Measurements from ENCODE around the gene WDR31.
"Not testable (repeated sequence)": the region's sequence is repeated elsewhere in the genome, so short reads cannot be mapped to it uniquely, and the experiment has no call there.

The WDR31 gene

GRCh38 chr9:113368348-113368981 is 28.4 kb upstream of the WDR31 start:
- DNase-seq = no peak

- not testable (repeated sequence) for DNase-seq
Observed at GRCh38 chr9:113365652-113366051, 25.6 kb upstream of the WDR31 start.

DNA sequence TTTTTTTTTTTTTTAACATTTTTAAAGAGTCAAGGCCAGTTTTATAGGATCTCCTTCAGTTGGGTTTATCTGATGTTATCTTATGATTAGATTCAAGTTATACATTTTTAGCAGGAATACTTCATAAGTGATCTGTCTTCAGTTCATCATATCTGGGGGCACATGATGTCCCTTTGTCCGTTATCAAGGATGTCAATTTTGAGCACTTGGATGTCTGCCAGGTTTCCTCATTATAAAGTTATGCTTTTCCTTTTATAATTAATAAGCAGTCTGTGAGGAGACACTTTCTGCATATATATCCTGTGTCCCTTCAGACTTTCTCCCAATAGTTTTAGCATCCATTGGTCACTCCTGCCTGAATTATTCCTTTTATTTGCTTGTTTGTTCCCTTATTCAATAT is 24.9 kb upstream of the WDR31 start:
- no peak for DNase-seq

DNA sequence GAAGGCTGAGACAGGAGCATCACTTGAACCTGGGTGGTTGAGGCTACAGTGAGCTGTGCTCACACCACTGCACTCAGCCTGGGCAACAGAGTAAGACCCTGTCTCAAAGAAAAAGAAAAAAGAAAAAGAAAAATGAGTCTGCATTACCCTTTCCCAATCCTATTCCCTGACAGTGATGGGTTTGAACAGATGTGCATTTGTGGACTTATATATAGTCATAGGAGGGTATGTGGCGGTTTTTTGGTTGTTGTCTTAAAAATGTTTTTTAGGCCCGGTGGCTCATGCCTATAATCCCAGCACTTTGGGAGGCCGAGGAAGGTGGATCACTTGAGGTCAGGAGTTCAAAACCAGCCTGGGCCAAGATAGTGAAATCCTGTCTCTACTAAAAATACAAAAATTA is 23.3 kb upstream of the WDR31 start:
- DNase-seq = no peak

GRCh38 chr9:113361304-113362018 is 21.4 kb upstream of the WDR31 start:
- DNase-seq = peak; percentile 1

DNA sequence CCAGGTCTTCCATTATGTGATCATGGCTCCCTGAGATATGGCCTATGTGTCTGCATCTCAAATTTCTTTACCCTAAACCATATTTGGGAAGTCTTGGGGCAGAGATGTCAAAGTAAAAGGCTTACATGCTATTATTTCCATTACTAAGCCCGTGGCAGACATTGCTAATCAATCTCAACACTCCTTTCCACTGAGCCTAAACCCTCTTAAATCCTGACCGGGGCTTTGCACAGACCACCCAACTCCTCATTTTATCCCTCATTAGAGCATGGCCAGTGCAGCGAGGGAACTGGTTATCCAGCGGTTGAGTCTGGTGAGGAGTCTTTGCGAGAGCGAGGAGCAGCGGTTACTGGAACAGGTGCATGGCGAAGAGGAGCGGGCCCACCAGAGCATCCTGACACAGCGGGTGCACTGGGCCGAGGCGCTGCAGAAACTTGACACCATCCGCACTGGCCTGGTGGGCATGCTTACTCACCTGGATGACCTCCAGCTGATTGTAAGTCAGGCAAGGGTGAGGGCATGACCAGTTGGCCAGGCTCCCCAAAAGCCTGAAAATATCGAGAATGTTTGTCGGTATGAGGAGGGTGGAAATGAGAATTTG is 20.3 kb upstream of the WDR31 start:
- DNase-seq = no peak

- DNase-seq = no peak
Observed at GRCh38 chr9:113359385-113359784, 19.3 kb upstream of the WDR31 start.

DNA sequence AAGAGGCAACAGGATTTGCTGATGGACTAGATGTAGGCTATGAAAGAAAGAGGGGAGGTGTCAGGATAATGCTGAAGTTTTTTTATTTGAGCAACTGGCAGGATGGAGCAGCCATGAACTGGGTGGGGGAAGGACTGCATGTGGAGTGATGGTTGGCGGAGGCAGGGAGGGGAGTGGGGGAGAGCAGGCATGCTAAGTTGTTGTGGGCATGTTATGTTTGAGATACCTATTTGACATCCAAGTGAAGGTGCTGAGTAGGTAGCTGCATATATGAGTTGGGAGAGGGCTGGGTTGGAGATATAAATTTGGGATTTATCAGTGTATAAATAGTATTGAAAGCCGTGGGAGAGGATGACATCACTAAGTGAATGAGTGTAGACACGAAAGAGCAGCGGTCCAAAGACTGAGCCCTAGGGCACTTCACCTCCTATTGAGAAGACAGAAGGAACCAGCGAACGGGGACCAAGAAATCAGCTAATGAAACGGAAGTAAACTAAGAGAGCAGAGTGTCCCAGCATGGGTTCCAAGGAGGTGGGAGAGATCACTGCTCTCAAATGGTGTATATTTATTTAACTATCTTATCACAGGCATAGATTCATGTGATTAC is 16.7 kb upstream of the WDR31 start:
- no peak for DNase-seq

DNA sequence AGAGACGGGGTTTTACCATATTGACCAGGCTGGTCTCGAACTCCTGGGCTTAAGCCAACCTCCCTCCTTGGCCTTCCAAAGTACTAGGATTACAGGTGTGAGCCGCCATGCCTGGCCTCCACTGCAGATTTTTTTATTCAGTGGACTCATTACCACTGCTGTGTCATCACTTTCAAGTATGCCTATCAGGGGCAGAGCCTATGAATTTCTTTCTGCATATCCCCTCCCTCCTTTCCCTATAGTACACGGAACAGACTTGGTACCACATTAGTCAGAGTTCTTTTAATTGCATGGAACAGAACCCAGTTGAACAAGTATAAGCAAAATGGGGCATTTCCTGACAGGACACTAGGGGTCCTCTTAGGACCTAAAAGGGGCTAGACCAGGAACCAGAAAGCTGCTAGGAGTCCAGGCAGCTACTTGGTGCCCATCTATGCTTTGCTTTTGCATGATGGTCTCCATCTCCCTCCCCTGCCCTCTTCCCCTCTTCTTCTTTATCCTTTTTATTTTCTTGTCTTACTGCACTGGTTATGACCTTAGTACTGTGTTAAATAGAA is 15.0 kb upstream of the WDR31 start:
- DNase-seq = no peak

DNA sequence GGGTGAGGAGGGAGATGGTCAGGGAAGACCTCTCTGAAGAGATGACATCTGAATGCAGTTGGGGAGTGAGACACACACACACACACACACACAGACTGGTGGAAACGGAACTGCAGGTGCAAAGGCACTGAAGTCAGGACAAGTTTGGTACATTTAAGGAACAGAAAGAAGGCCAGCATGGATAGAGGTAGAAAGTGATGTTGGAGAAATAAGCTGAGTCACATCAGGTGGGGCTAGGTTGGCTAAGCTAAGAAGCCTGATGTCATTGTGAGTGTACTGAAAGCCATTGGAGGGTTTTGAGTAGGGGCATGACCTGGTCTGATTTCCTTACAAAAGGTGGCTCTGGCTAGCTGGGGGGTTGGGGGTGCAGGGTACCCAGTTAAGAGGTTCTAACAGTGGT is 12.3 kb upstream of the WDR31 start:
- no peak for DNase-seq

- no peak for DNase-seq
Observed at GRCh38 chr9:113352006-113352405, 11.9 kb upstream of the WDR31 start.

- DNase-seq = no peak
Observed at GRCh38 chr9:113350937-113351336, 10.9 kb upstream of the WDR31 start.

- no peak for DNase-seq
Observed at GRCh38 chr9:113350107-113350661, 10.1 kb upstream of the WDR31 start.

GRCh38 chr9:113349445-113350094 is 9.5 kb upstream of the WDR31 start, which contains the start of gene BSPRY:
BSPRY (plus strand) TSS chr9:113349541; CDS start chr9:113349580, 39 bp downstream.
- DNase-seq = no peak

- no peak for DNase-seq
Observed at GRCh38 chr9:113349066-113349444, 9.0 kb upstream of the WDR31 start.

- no peak for DNase-seq
Observed at GRCh38 chr9:113348437-113348836, 8.4 kb upstream of the WDR31 start.

- DNase-seq = no peak
Observed at GRCh38 chr9:113345671-113346070, 5.6 kb upstream of the WDR31 start.

DNA sequence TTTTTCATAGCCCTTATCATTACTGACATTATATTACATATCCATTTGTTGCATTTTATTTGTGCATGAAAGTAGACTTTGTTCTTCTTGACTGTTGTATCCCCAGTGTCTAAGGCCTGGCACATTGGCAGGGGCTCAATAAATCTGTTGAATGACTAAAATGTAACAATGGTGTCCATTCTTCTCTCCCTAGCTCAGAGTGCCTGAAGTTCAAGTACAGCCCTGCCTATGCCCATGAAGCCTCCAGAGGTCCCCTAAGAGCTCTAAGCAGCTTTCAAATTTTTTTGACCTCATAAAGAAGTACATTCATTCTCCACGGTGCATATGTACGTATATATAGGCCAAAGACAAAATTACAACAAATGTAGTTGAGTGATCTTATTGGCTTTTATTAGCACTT is 5.1 kb upstream of the WDR31 start:
- no peak for DNase-seq

DNA sequence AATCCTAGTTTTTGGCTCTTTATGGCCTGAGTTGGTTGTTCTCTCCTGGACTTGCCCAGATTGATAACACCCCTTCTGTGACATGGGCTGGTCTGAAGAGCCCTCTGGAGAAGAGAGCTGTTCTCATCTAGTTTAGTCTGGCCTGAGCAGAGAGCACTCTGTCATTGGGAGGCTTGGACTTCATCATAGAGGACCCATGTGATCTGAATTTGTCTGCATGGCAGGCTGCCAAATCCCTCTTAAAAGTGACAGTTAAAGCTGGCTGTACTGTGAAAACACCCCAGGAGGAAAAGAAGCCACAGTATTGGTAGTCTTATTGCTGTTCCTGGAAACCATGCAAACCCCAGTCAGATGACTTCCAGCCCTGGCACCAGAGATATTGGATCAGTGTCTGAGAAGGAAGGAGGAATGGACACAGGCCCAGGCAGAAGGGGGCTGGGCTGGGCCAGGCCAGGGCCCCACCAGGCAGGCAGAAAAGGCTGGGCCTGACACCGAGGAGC is 3.7 kb upstream of the WDR31 start:
- peak; percentile 71 for DNase-seq

GRCh38 chr9:113341712-113342410 is 1.8 kb upstream of the WDR31 start:
- DNase-seq = no peak

- no peak for DNase-seq
Observed at GRCh38 chr9:113337714-113338113, 2.4 kb downstream of the WDR31 start.

- no peak for DNase-seq
Observed at GRCh38 chr9:113331780-113332179, 8.3 kb downstream of the WDR31 start.
